Esophagus (tissue), 2 donors: ENCODE measurements around the gene NUP50. TPM values are rescaled to one million over a fixed set of nuclear protein-coding genes. Genes with fewer than 3 reads are reported as not detected.

ENCODE experiments used
- polyA plus RNA-seq, 2 donors: library from polyadenylated mRNA; stranded (reverse); fragments of 200-250 nt; gene quantifications; one replicate each; pipeline ENCODE4 v1.2.3, GENCODE V29; 2013
- donor health status: healthy with polysubstance abuse.
- donor health status: Bipolar disorder and iron deficiency.

The NUP50 gene
- polyA plus RNA-seq, 2 donors, result 19.7 to 21.5 TPM

Other genes starting within 250 kb of the NUP50 start
- under 1 TPM; 0.08 to 0.25 TPM for gene PHF21B, start 153.9 kb upstream of the NUP50 start, polyA plus RNA-seq
- 10 to 100 TPM; 21.7 to 29.0 TPM for gene KIAA0930, start 77.0 kb downstream of the NUP50 start, polyA plus RNA-seq
- gene UPK3A, start 121.0 kb downstream of the NUP50 start, polyA plus RNA-seq, result not detected
- gene FAM118A, start 146.0 kb downstream of the NUP50 start, polyA plus RNA-seq, result 10 to 100 TPM; 15.4 to 44.4 TPM
- under 1 TPM in 1 of 2 donors, not detected in 1; 0.04 TPM for gene SMC1B, start 249.7 kb downstream of the NUP50 start, polyA plus RNA-seq
- gene RIBC2, start 249.8 kb downstream of the NUP50 start, polyA plus RNA-seq, result 1 to 10 TPM; 1.3 to 1.5 TPM